Measurements from ENCODE around the gene ATRNL1.
"Not testable (repeated sequence)": the region's sequence is repeated elsewhere in the genome, so short reads cannot be mapped to it uniquely, and the experiment has no call there.

Gene ATRNL1

GRCh38 chr10:115638246-115638645 lies 545.1 kb downstream of the ATRNL1 start:
- DNase-seq, result no peak

GRCh38 chr10:115649217-115649616 lies 556.1 kb downstream of the ATRNL1 start:
- no peak for DNase-seq

GRCh38 chr10:115653473-115653872 lies 560.3 kb downstream of the ATRNL1 start:
- DNase-seq, result no peak

GRCh38 chr10:115654961-115655360 lies 561.8 kb downstream of the ATRNL1 start:
- DNase-seq, result no peak

- no peak for DNase-seq
These were observed 564.1 kb downstream of the ATRNL1 start for GRCh38 chr10:115657161-115657860.

GRCh38 chr10:115659616-115660015 lies 566.5 kb downstream of the ATRNL1 start:
- no peak for DNase-seq

GRCh38 chr10:115660391-115660790 lies 567.2 kb downstream of the ATRNL1 start:
- DNase-seq, result no peak

- no peak for DNase-seq
These were observed 569.3 kb downstream of the ATRNL1 start for GRCh38 chr10:115662422-115662821.

- no peak for DNase-seq
These were observed 572.4 kb downstream of the ATRNL1 start for GRCh38 chr10:115665549-115665948.

GRCh38 chr10:115674496-115674895 lies 581.3 kb downstream of the ATRNL1 start:
- no peak for DNase-seq

- no peak for DNase-seq
These were observed 603.6 kb downstream of the ATRNL1 start for GRCh38 chr10:115696747-115697146.

- no peak for DNase-seq
These were observed 612.9 kb downstream of the ATRNL1 start for GRCh38 chr10:115706026-115706425.

GRCh38 chr10:115706488-115707076 lies 613.4 kb downstream of the ATRNL1 start:
- DNase-seq, result no peak

- no peak for DNase-seq
These were observed 617.0 kb downstream of the ATRNL1 start for GRCh38 chr10:115710136-115710535.

- DNase-seq, result no peak
These were observed 618.1 kb downstream of the ATRNL1 start for GRCh38 chr10:115711306-115711705.

- no peak for DNase-seq
These were observed 627.0 kb downstream of the ATRNL1 start for GRCh38 chr10:115720121-115720520.

- DNase-seq, result no peak
These were observed 634.0 kb downstream of the ATRNL1 start for GRCh38 chr10:115727129-115727528.

- no peak for DNase-seq
These were observed 650.9 kb downstream of the ATRNL1 start for GRCh38 chr10:115744089-115744488.

- no peak for DNase-seq
These were observed 652.8 kb downstream of the ATRNL1 start for GRCh38 chr10:115745943-115746342.

GRCh38 chr10:115747811-115748210 lies 654.6 kb downstream of the ATRNL1 start:
- no peak for DNase-seq

- not testable (repeated sequence) for DNase-seq
These were observed 665.3 kb downstream of the ATRNL1 start for GRCh38 chr10:115758488-115758887.

GRCh38 chr10:115760131-115760530 lies 667.0 kb downstream of the ATRNL1 start:
- no peak for DNase-seq

GRCh38 chr10:115761166-115761565 lies 668.0 kb downstream of the ATRNL1 start:
- DNase-seq, result no peak

GRCh38 chr10:115762029-115762428 lies 668.9 kb downstream of the ATRNL1 start:
- DNase-seq, result no peak

GRCh38 chr10:115771755-115772154 lies 678.6 kb downstream of the ATRNL1 start:
- no peak for DNase-seq

Measured in CD4-positive, alpha-beta T cell treated with Interleukin-21 for 1 hour (primary cell).